ENCODE measurements around the gene PSMA5.
"Not testable (repeated sequence)": the region's sequence is repeated elsewhere in the genome, so short reads cannot be mapped to it uniquely, and the experiment has no call there.

The PSMA5 gene

DNA sequence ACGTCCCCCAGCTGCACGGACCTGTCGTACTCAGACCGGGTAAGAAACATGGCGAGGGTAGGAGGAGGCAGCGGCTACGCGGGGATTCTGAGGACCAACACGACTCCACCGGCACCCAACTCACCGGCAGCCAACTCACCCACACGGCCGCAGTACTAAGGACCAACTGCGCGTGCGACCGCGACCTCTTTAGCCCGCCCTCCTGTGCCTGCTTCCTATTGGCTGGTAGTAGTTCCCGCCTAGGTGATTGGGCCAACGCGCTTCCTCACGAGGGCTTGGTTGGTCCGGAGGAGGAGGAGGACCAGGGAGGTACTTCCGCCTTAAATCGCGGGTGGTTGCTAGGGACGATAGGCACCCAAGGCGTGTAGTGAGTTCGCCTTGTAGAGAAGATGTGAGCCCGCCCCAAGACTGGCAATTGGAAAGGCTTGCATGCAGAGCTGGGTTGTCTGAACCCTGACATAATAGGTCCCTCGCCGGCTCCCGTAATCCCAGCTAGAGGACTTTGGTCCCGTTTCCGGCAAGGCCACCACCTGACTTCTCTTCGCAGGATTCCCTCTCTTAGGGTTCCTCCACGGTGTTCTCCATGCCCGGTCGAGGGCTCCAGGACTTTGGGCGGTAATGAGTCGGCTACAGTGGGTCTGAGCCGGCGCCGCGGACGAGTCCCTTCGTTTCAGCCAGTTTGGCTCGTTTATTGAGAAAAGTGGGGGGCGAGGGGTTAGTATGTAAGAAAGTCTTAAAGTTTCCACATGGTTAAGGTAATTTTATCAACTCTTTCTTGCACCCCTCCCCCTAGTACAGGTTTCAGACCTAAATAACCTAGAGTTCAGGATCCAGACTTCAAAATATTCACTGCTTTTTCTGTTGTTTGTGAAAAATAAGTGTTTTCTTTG, at the start of gene PSMA5:
PSMA5 (minus strand) TSS at position 168 of the 890 bp plus-strand sequence; CDS start at position 50, 118 bp downstream.
- POLR2A ChIA-PET, result interaction anchor here (2.1 kb wide), 1 partner anchor 122 kb away, joined by 6 read pairs; the partner anchor contains the start of gene GNAI3
- peak; percentile 95 for DNase-seq (ENCODE audit: extremely low spot score)
- CTCF ChIA-PET, result interaction anchor here (0.8 to 9.5 kb wide), 8 partner anchors 8 to 150 kb away, joined by 3 to 68 read pairs (median 4); no protein-coding TSS in a partner anchor
- TF ChIP-seq, protein P1, sequence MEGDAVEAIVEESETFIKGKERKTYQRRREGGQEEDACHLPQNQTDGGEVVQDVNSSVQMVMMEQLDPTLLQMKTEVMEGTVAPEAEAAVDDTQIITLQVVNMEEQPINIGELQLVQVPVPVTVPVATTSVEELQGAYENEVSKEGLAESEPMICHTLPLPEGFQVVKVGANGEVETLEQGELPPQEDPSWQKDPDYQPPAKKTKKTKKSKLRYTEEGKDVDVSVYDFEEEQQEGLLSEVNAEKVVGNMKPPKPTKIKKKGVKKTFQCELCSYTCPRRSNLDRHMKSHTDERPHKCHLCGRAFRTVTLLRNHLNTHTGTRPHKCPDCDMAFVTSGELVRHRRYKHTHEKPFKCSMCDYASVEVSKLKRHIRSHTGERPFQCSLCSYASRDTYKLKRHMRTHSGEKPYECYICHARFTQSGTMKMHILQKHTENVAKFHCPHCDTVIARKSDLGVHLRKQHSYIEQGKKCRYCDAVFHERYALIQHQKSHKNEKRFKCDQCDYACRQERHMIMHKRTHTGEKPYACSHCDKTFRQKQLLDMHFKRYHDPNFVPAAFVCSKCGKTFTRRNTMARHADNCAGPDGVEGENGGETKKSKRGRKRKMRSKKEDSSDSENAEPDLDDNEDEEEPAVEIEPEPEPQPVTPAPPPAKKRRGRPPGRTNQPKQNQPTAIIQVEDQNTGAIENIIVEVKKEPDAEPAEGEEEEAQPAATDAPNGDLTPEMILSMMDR (IDR thresholded peaks at IDR 0.05; ENCODE audit: control extremely low read depth, extremely low read depth, low read depth, missing control alignments), result no peak

DNA sequence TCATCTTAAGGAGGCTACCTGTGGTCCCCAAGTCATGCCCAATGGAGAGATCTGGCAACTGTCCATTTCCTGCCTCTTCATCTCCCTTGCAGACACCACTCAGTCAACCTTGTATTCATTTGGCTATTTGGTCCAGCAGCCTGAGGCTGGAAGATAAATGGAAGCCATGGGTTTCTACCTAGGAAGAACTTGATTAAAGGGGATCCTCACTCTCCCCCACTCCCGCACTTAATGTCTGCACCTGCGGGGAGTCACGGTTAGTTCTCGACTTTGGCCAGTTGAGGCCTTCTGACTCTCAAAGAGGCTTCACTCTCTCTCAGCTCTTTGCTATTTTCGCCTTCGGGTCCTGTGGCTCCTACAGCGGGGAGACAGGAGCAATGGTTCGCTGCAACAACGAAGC, 49.0 kb upstream of the PSMA5 start:
- TF ChIP-seq, protein P1 (IDR thresholded peaks at IDR 0.05; ENCODE audit: control extremely low read depth, extremely low read depth, low read depth, missing control alignments), result no peak
- ChIA-PET POLR2A (no interaction called here), CTCF (interaction anchor here (1.7 to 5.5 kb wide), 3 partner anchors 14 to 57 kb away, joined by 9 to 26 read pairs (median 11); partner anchors contain the start of gene CYB561D1)
- no peak for DNase-seq (ENCODE audit: extremely low spot score)

DNA sequence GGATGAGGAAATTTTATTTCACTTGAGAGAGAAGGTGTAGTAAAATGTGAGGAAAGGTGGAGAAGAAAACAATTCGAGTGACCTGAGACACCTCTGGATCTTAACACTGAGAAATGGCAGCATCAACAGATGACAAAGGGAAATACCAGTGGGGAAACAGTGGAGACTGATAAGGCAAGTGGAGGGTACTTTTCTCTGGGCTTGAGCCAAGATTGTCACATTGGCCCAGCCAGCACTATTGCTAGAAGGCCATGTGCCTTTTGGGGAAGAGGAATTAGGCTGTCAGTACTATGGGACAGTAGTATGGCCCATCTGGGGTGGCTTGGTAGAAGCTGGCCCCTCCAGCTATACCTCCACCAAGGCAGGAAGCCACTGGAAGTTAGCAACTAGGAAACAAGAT, 48.4 kb upstream of the PSMA5 start:
- POLR2A ChIA-PET, result no interaction called here

DNA sequence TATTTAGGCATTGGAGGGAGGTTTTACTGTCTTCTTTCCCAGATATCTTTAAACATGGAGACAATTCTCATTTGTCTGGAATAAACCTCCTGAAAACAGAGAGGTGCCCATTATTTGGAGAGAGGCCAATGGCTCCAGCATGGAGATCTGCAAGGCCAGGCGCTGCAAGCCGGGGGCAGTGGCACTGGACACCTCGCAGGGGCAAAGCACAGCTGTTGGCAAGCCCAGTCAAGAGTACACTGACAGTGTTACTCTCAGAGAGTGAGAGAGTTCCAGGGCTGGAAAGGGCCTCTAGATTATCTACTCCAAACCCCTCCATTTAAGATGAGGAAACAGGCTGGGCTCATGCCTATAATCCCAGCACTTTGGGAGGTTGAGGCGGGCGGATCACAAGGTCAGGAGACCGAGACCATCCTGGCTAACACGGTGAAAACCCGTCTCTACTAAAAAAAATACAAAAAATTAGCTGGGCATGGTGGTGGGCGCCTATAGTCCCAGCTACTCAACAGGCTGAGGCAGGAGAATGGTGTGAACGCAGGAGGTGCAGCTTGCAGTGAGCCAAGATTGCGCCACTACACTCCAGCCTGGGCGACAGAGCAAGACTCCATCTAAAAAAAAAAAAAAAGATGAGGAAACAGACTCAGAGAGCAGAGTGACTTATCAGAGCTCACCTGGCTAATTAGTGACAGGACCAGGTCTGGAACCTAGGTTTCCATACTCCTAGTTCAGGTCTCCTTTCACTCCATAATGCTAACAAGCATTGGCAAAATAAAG, 47.2 kb upstream of the PSMA5 start:
- DNase-seq (ENCODE audit: extremely low spot score); POLR2A ChIA-PET: not testable (repeated sequence)
- CTCF ChIA-PET, result interaction anchor here (1.0 to 5.5 kb wide), 2 partner anchors 21 to 59 kb away, joined by 3 to 26 read pairs; partner anchors contain the start of gene CYB561D1

More for the DNA sequence above, 48.4 kb upstream of the PSMA5 start:
- no peak for DNase-seq (ENCODE audit: extremely low spot score)
- TF ChIP-seq, protein P1 (IDR thresholded peaks at IDR 0.05; ENCODE audit: control extremely low read depth, extremely low read depth, low read depth, missing control alignments), result no peak
- CTCF ChIA-PET, result interaction anchor here (1.7 to 5.5 kb wide), 3 partner anchors 15 to 58 kb away, joined by 9 to 26 read pairs (median 11); partner anchors contain the start of gene CYB561D1

DNA sequence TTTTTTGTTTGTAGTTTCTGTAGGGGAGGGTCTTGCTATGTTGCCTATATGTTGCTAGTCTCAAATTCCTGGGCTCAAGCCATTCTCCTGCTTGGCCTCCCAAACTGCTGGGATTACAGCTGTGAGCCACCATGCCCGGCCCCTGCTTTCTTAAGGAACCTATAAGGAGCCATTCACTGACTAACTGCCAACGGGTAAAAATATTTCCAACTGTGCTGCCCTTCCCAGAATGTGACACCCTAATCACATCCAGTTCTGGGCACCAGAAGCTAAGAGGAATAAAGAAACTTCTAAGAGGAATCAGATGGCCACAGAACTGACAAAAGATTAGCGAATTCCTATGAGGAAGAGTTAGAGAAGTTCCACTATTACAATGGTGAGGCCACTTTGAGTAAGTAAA, 46.5 kb upstream of the PSMA5 start:
- ChIA-PET CTCF (interaction anchor here (1.2 to 5.5 kb wide), 3 partner anchors 10 to 60 kb away, joined by 3 to 26 read pairs (median 5); no protein-coding TSS in a partner anchor), POLR2A (no interaction called here)
- DNase-seq (ENCODE audit: extremely low spot score), result no peak
- TF ChIP-seq, protein P1 (IDR thresholded peaks at IDR 0.05; ENCODE audit: control extremely low read depth, extremely low read depth, low read depth, missing control alignments), result no peak

DNA sequence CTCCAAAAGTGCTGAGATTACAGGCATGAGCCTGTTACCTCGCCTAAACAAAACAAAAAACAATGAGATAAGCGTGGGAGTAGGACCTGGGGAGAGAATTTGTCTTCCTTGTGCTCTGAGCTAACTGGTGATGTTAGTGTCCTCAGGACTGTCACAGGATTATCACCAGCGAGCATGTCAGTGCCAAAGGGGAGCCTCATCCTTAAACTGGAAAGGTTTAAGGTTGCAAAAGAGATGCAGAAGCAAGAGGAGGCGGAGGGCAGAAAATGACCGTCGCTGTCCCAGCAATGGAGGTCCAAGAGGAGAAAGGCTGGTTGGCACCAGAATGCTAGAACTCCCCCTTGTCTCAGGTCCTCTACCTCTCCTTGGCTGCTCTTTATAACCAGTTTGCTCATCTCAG, 44.0 kb upstream of the PSMA5 start:
- CTCF ChIA-PET, result interaction anchor here (1.2 to 1.6 kb wide), 4 partner anchors 23 to 187 kb away, joined by 3 to 6 read pairs (median 4); partner anchors contain the start of genes CYB561D1 and PSRC1
- POLR2A ChIA-PET, result interaction anchor here (0.5 to 0.7 kb wide), 2 partner anchors 13 to 256 kb away, joined by 3 to 5 read pairs; no protein-coding TSS in a partner anchor
- DNase-seq (ENCODE audit: extremely low spot score), result no peak
- TF ChIP-seq, protein P1 (IDR thresholded peaks at IDR 0.05; ENCODE audit: control extremely low read depth, extremely low read depth, low read depth, missing control alignments), result no peak

All from GM10248 (cell line).